Measurements from ENCODE around the gene NUP210. TPM values are rescaled to one million over a fixed set of nuclear protein-coding genes. Genes with fewer than 3 reads are reported as not detected.

Gene NUP210
- total RNA-seq, 8 experiments from 2014 or later = 0.20 to 30.2 (median 13.4) TPM

DNA sequence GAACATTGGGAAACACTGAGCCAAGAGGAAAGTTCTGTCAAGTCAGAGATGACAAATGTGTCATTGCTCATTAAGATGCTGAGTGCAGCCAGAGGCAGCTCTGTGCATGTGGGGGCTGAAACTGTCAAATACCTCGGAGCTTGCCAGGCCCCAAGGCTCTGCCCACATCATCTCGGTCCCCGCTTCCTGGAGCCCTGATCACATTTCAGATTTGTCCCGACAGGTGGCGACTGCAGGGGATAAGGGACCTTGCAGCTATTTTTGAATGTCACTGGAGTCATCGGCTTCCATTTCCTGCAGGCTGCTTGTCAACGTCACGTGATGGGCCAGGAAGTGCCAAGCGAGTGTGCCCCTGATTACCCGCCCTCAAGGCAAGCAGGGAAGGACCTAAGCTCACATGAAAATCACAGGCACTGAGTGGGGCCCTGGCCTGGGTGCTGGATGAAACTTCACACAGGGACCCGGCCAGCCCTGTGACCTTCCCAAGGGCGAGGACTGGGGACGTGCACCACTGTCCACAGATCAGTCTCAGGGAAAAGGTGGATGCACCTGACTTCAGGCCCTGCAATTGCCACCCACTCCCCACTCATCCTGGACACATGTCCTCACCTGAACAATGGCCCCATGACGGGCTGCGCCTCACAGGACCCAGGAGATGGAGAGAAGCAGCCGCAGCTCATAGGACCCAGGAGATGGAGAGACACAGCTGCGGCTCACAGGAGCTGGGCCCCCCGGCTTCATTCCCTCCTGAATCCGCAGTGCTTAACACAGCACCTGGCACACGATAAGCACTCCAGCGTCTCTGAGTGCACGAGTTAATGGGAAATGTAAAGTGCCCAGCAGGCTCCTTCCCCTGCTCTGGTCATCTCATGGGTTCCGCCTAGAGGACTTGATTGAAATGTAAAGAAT is 73.4 kb downstream of the NUP210 start:
- no peak overlapping the region for H3K27ac ChIP-seq
- WGBS, 10 experiments = 46 to 84% (median 64%) methylated on average over 1 to 12 of the region's 23 CpGs; no CpG with 5 or more reads in 2 of the 10 experiments
- in situ Hi-C loops (cut with MboI; ENCODE audit: low pct_unique_long_range_greater_than_20kb in 2 of 9, low sequenced_read_pairs in 9 of 9, unreplicated experiment in 9 of 9) = no loop called here
- ATAC-seq (replicated peaks in 6 of 8) = peak in 5 of 8 experiments; percentile 18 to 37 (median 26)
- no peak overlapping the region for H3K4me3 ChIP-seq
- peaks cover 5 to 35% of the 10 kb centered on the region in 2 donors for H3K4me1 ChIP-seq (replicated peaks in 1 of 2)

DNA sequence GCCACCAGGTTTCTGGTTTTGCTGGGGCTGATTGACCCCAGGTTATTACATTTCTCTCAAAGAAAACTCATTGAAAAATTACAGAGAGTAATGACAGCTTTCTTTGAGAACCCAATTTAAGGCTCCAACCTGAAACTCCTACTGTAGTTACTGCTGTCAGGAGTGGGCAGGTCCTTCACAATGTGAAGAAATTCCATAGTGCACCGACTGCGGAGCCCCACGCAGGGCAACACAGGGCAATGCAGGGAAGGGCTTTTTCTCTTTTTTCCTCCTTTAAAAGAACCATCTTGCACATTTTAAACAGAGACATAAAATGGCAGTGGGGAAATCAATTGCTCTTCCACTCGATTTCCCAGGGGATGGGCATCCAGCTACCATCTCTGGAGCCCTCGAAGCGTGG is 74.3 kb downstream of the NUP210 start:
- 68 to 100% (median 87%) methylated on average over 1 to 4 of the region's 6 CpGs; no CpG with 5 or more reads in 5 of the 10 experiments for WGBS, 10 experiments
- in situ Hi-C loops (cut with MboI; ENCODE audit: low pct_unique_long_range_greater_than_20kb in 2 of 9, low sequenced_read_pairs in 9 of 9, unreplicated experiment in 9 of 9) = no loop called here
- H3K4me1 ChIP-seq (replicated peaks in 1 of 2) = peaks cover 5 to 35% of the 10 kb centered on the region in 2 donors
- no peak for ATAC-seq (replicated peaks in 6 of 8)
- no peak overlapping the region for H3K4me3 ChIP-seq
- H3K27ac ChIP-seq = no peak overlapping the region

DNA sequence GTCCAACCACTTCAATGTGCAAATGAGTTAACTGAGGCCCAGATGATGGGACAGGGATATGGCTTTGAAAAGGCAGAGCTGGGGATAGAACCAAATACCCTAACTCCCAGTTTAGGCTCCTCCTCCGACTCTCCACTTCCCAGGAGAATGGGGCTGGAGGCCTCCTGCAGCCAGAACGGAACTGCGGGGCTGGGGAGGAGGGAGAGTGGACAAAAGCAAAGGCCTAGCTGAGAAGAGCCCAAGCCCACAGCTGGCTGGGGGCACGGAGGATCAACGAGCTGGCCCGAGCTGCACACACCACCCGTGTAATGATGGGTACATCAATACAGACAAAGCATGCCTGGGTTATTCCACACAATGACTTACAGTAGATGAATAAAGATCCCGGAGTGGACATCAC is 74.8 kb downstream of the NUP210 start:
- H3K4me1 ChIP-seq (replicated peaks in 1 of 2) = peaks cover 5 to 35% of the 10 kb centered on the region in 2 donors

GRCh38 chr3:13344663-13345062 is 75.5 kb downstream of the NUP210 start:
- WGBS, 10 experiments = 8 to 100% (median 85%) methylated on average over 1 to 8 of the region's 9 CpGs; no CpG with 5 or more reads in 4 of the 10 experiments
- Histone ChIP-seq H3K4me1 (replicated peaks in 1 of 2) (peaks cover 5 to 33% of the 10 kb centered on the region in 2 donors), H3K27ac (no peak overlapping the region), H3K4me3 (no peak overlapping the region)
- no peak for ATAC-seq (replicated peaks in 6 of 8)
- in situ Hi-C loops (cut with MboI; ENCODE audit: low pct_unique_long_range_greater_than_20kb in 2 of 9, low sequenced_read_pairs in 9 of 9, unreplicated experiment in 9 of 9) = no loop called here

More for the DNA sequence above, 74.8 kb downstream of the NUP210 start:
- Histone ChIP-seq H3K4me3 (no peak overlapping the region), H3K27ac (no peak overlapping the region)
- 40 to 100% (median 80%) methylated on average over 1 to 6 of the region's 8 CpGs; no CpG with 5 or more reads in 3 of the 10 experiments for WGBS, 10 experiments
- in situ Hi-C loops (cut with MboI; ENCODE audit: low pct_unique_long_range_greater_than_20kb in 2 of 9, low sequenced_read_pairs in 9 of 9, unreplicated experiment in 9 of 9) = no loop called here
- ATAC-seq (replicated peaks in 6 of 8) = no peak

GRCh38 chr3:13343601-13344000 is 76.5 kb downstream of the NUP210 start:
- no peak overlapping the region for H3K4me3 ChIP-seq
- H3K27ac ChIP-seq = no peak overlapping the region
- peaks cover under 1 to 23% of the 10 kb centered on the region in 2 donors for H3K4me1 ChIP-seq (replicated peaks in 1 of 2)
- 31 to 100% (median 87%) methylated on average over 1 to 6 of the region's 6 CpGs; no CpG with 5 or more reads in 3 of the 10 experiments for WGBS, 10 experiments
- in situ Hi-C loops (cut with MboI; ENCODE audit: low pct_unique_long_range_greater_than_20kb in 2 of 9, low sequenced_read_pairs in 9 of 9, unreplicated experiment in 9 of 9) = no loop called here
- ATAC-seq (replicated peaks in 6 of 8) = no peak

DNA sequence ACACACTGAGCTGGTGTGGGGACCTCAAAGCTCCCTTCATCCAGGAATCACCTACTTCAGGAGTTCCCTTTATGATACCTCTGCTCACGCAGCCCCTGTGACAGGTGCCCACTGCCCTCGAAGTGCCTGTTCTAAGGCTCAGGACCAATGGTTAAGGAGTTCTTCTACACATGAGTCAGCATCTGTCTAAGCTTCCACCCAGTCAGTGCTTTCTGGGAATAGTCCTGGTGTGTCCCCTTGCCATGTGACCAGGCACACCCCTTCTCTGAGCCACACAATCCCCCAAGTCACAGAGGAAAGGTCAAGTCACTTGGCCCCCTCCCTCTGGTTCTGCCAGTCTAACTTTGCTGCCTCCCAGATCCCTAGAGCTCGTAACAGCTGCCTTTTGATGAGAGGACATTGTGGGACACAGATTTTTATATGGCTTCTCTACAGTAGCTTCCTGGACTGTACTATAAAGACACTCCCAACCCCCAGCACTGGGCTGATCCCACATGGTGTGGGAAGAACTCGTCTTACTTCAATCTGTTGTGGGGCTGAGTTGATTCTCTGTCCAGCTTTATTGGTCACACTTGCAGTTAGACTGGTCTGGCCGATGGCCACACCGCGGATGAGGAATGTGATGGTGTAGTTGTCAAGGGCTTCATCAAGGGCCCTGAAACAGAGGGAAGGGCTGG is 78.8 kb downstream of the NUP210 start:
- H3K27ac ChIP-seq = no peak overlapping the region
- peaks cover 0 to under 1% of the 10 kb centered on the region in 2 donors for H3K4me1 ChIP-seq (replicated peaks in 1 of 2)
- in situ Hi-C loops (cut with MboI; ENCODE audit: low pct_unique_long_range_greater_than_20kb in 2 of 9, low sequenced_read_pairs in 9 of 9, unreplicated experiment in 9 of 9) = no loop called here
- 29 to 96% (median 71%) methylated on average over 1 to 7 of the region's 7 CpGs; no CpG with 5 or more reads in 4 of the 10 experiments for WGBS, 10 experiments
- peak in 2 of 8 experiments; percentile 90 for ATAC-seq (replicated peaks in 6 of 8)
- no peak overlapping the region for H3K4me3 ChIP-seq

DNA sequence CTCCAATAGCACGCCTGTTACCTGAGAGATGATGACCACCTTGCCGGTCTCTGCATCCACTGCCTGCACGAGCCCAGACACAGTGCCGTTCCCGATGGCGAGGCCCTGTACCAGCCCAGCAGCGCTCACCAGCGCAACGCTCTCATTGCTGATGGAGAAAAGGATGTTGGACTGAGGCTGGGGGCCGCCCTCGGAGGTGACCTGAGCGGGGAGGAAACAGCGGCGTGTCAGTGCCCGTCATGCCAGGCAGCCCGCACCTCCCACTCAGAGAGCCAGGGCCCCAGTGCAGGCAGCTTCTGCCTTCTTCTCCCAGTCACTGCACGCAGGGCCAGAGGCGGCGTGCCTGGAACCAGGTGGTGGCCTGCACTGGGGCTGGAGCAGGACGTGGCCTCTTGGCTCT is 80.3 kb downstream of the NUP210 start:
- in situ Hi-C loops (cut with MboI; ENCODE audit: low pct_unique_long_range_greater_than_20kb in 2 of 9, low sequenced_read_pairs in 9 of 9, unreplicated experiment in 9 of 9) = no loop called here
- ATAC-seq (replicated peaks in 6 of 8) = no peak
- 81 to 100% (median 100%) methylated on average over 1 to 17 of the region's 20 CpGs; no CpG with 5 or more reads in 5 of the 10 experiments for WGBS, 10 experiments
- Histone ChIP-seq H3K4me1 (replicated peaks in 1 of 2) (no peaks in the 10 kb centered on the region), H3K4me3 (no peak overlapping the region), H3K27ac (no peak overlapping the region)

DNA sequence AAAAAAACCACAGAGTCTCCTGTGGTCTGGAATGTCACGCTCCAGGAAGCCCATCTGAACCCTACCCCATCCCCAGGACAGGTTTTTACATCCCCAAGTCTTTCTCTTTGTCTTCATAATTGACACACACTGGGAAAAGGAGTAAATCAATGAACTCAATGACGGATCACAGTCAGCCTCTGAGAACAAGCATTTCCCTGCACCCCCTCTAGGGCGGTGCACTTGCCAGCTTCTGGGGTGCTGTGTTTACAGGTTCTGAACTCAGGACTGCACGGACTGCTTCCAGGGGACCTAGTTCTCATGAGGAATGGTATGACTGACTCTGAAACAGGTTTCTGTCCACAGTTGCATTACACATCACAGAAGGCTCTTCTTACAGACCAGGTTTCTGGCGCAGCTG is 81.1 kb downstream of the NUP210 start:
- Histone ChIP-seq H3K4me3 (no peak overlapping the region), H3K27ac (no peak overlapping the region), H3K4me1 (replicated peaks in 1 of 2) (no peaks in the 10 kb centered on the region)
- no peak for ATAC-seq (replicated peaks in 6 of 8)
- in situ Hi-C loops (cut with MboI; ENCODE audit: low pct_unique_long_range_greater_than_20kb in 2 of 9, low sequenced_read_pairs in 9 of 9, unreplicated experiment in 9 of 9) = no loop called here
- 88 to 100% (median 95%) methylated on average over 1 to 3 of the region's 5 CpGs; no CpG with 5 or more reads in 6 of the 10 experiments for WGBS, 10 experiments

DNA sequence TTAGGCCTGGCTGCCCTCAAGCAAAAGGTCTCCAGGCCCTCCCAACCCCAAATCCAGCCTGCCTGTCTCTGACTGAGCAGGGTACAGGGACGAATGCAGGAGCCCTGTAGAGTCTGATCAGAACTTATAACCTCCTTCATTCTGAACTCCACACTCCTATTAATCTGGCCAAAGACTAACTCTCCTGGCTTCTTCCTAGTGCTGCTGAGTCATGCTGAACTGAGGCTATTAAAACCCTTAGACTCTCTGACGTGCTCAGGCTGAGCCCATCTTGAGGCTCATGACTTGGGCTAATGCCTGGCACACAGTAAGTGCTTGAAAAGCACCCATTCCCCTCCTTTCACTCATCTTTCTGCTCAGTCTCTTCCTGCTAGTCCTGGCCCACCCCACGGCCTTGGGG is 81.9 kb downstream of the NUP210 start:
- Histone ChIP-seq H3K27ac (no peak overlapping the region), H3K4me3 (no peak overlapping the region), H3K4me1 (replicated peaks in 1 of 2) (no peaks in the 10 kb centered on the region)
- in situ Hi-C loops (cut with MboI; ENCODE audit: low pct_unique_long_range_greater_than_20kb in 2 of 9, low sequenced_read_pairs in 9 of 9, unreplicated experiment in 9 of 9) = no loop called here
- 40 to 100% (median 80%) methylated on average over 1 to 2 of the region's 3 CpGs; no CpG with 5 or more reads in 5 of the 10 experiments for WGBS, 10 experiments
- no peak for ATAC-seq (replicated peaks in 6 of 8)

DNA sequence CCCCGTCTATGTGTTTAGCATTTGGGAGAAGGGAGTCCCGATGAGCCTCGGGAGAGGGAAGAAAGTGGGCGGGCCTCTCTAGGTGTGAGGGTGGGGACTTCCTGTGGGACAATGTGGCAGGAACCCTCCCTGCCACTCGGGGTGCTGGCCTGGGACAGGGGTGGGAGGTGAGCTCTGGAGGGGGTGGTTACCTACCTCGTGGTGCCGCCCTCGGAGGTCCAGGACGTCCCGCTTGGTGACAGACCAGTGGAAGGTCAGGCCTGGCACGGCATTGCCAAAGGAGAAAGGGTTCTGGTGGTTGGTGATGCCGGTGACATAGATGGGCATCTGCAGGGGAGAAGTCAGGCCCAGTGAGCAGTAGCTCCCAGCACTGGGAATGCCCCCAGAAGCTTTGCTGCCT is 83.5 kb downstream of the NUP210 start:
- H3K4me1 ChIP-seq (replicated peaks in 1 of 2) = no peaks in the 10 kb centered on the region
- ATAC-seq (replicated peaks in 6 of 8) = no peak
- in situ Hi-C loops (cut with MboI; ENCODE audit: low pct_unique_long_range_greater_than_20kb in 2 of 9, low sequenced_read_pairs in 9 of 9, unreplicated experiment in 9 of 9) = no loop called here
- no peak overlapping the region for H3K27ac ChIP-seq
- 100% methylated on average over 1 of the region's 12 CpGs; no CpG with 5 or more reads in 9 of the 10 experiments for WGBS, 10 experiments
- H3K4me3 ChIP-seq = no peak overlapping the region

DNA sequence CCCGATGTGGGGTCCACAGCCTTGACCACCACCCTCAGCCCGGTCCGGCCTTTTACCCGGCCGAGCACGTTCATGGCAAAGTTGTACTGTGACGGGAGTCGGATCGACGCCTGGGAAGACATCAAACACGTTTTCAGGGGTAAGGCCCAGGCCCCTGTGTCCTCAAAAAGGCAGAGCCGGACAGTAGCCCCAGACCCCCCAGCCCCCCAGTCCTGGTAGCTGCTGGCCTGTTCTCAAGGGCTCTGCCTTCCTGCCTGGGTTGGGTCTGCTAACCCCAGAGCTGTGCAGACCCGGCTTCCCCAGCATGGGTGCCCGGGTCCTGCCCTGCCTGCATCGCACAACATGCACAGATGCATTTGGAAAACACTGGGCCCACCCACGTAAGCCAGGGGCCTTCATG is 84.6 kb downstream of the NUP210 start:
- Histone ChIP-seq H3K4me3 (no peak overlapping the region), H3K27ac (no peak overlapping the region), H3K4me1 (replicated peaks in 1 of 2) (no peaks in the 10 kb centered on the region)
- 10 to 100% (median 98%) methylated on average over 1 to 11 of the region's 16 CpGs; no CpG with 5 or more reads in 6 of the 10 experiments for WGBS, 10 experiments
- in situ Hi-C loops (cut with MboI; ENCODE audit: low pct_unique_long_range_greater_than_20kb in 2 of 9, low sequenced_read_pairs in 9 of 9, unreplicated experiment in 9 of 9) = no loop called here
- no peak for ATAC-seq (replicated peaks in 6 of 8)

- H3K4me1 ChIP-seq (replicated peaks in 1 of 2) = no peaks in the 10 kb centered on the region
- ATAC-seq (replicated peaks in 6 of 8) = peak in 3 of 8 experiments; percentile 57 to 71 (median 63)
- 8 to 100% (median 63%) methylated on average over 1 to 3 of the region's 6 CpGs; no CpG with 5 or more reads in 6 of the 10 experiments for whole genome bisulfite sequencing, 10 experiments
- H3K27ac ChIP-seq = no peak overlapping the region
- no peak overlapping the region for H3K4me3 ChIP-seq
- in situ Hi-C loops (cut with MboI; ENCODE audit: low pct_unique_long_range_greater_than_20kb in 2 of 9, low sequenced_read_pairs in 9 of 9, unreplicated experiment in 9 of 9) = no loop called here
Measured at GRCh38 chr3:13335059-13335458, 85.1 kb downstream of the NUP210 start.

Data from motor neuron (in vitro differentiated cells).